Ramos (cell line): ENCODE data around the gene TBC1D22B.

Experiments
- in situ Hi-C: fragments of 300-500 bp; cut with MboI; formaldehyde crosslinking; loops from one replicate; pipeline ENCODE4 v1.14.3; 2022; ENCODE audit warnings: low sequenced_read_pairs; ENCODE audit not compliant: unreplicated experiment

TBC1D22B gene

DNA sequence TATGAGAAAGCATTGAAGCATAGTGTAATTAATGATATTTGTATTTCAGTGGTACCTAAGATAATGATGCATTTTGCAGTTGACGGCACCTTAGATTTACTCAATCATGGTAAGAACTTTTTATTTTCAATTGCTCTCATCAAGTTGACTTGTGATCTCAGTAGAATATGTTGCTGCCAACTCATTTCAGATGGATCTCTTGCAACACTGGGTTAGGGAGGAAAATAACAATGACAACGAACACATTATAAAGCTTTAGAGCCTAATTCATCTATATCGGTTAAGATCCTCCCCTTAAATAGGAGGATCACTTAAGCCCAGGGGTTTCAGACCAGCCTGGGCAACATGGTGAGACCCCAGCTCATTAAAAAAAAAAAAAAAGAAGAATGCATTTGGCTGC, 18.0 kb upstream of the TBC1D22B start:
- in situ Hi-C loops: no loop called here

DNA sequence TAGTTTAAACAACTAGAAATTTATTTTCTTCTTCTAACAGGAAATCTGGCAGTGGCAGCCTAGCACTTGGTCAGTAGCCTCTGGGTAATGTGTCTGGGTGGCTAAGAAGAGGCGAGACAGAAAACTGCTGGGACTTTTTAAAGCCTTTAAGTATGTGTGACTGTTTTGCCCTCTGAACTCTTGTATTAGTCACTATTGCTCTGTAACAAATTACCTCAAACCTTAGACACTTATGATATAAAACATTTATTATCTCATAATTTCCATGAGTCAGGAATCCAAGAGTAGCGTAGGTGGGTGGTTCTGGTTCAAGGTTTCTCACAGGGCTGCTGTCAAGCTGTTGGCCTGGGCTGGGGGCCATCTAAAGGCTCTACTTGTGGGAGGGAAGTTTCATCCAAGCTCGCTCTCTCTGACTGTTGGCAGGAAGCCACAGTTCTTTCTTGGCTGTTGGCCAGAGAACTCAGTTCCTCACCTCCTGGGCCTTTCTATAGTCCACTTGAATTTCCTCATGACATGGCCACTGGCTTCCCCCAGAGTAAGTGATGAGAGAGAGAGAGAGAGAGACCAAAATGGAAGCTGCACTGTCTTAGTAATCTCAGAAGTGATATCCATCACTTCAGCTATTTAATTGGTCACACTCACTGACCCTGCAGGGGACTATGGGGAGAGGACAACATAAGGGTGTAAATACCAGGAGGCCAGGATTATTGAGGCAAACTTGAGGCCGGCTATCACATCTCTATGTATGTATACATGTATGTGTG, 17.4 kb upstream of the TBC1D22B start:
- in situ Hi-C loops: no loop called here

DNA sequence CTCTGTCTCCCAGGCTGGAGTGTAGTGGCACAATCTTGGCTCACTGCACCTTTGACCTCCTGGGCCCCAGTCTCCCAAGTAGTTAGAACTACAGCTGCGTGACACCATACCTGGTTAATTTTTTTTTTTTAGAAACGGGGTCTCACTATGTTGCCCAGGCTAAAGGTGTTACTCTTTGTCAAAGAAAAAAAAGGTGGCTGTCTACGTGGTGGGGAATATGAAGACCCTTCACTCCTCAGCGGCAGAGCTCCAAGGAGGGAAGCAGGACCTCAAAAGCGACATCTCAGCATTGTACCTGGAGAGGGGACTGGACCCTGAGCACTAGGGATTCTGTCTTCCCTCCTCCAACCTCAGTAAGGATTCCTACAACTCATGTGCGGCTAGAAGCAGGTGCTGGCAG, 16.4 kb upstream of the TBC1D22B start:
- in situ Hi-C loops: no loop called here

GRCh38 chr6:37241775-37242428, 15.7 kb upstream of the TBC1D22B start:
- in situ Hi-C loops: no loop called here

- in situ Hi-C loops: no loop called here
Measured at GRCh38 chr6:37242429-37243052, 15.0 kb upstream of the TBC1D22B start.

- in situ Hi-C loops: no loop called here
Measured at GRCh38 chr6:37243131-37243815, 14.3 kb upstream of the TBC1D22B start.

- in situ Hi-C loops: no loop called here
Measured at GRCh38 chr6:37243816-37244370, 13.7 kb upstream of the TBC1D22B start.

- in situ Hi-C loops: no loop called here
Measured at GRCh38 chr6:37244430-37245310, 12.9 kb upstream of the TBC1D22B start.

GRCh38 chr6:37251211-37251780, 6.3 kb upstream of the TBC1D22B start:
- in situ Hi-C loops: no loop called here

- in situ Hi-C loops: no loop called here
Measured at GRCh38 chr6:37253486-37254007, 4.0 kb upstream of the TBC1D22B start.

DNA sequence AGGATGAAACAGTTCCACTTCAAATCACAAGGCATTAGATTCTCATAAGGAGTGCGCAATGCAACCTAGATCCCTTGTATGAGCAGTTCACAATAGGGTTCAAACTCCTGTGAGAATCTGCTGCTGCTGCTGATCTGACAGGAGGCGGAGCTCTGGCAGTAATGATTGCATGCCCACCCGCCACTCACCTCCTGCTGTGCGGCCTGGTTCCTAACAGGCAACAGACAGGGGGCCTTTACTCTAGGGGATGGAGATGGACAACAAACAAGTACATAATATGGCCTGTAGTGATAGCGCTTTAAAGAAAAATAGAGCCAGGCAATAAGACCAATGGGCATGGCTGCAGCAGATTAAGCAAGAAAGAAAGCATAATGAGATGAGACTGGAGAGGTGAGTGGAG, 2.7 kb upstream of the TBC1D22B start:
- in situ Hi-C loops: no loop called here

GRCh38 chr6:37256692-37257319, 766 bp upstream of the TBC1D22B start:
- in situ Hi-C loops: no loop called here

DNA sequence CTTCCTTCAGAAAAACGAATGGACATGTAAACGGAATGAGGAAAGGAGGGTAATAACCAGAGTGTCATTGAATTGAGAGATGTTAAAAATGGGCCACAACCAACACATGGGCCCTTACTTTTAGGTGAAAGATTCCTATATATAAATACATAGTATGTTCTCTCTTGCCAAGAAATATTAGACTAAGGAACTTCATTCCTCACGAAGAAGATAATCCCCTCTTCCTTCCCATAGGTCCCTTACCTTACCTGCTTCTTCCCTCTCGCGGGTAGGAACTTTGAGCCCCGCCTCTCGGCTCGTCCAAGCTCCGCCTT, 295 bp upstream of the TBC1D22B start:
- in situ Hi-C loops: no loop called here

GRCh38 chr6:37258405-37259105, 983 bp downstream of the TBC1D22B start:
- in situ Hi-C loops: no loop called here

GRCh38 chr6:37259191-37259590, 1.6 kb downstream of the TBC1D22B start:
- in situ Hi-C loops: no loop called here

GRCh38 chr6:37260040-37260439, 2.5 kb downstream of the TBC1D22B start:
- in situ Hi-C loops: no loop called here

GRCh38 chr6:37260444-37260843, 2.9 kb downstream of the TBC1D22B start:
- in situ Hi-C loops: no loop called here

DNA sequence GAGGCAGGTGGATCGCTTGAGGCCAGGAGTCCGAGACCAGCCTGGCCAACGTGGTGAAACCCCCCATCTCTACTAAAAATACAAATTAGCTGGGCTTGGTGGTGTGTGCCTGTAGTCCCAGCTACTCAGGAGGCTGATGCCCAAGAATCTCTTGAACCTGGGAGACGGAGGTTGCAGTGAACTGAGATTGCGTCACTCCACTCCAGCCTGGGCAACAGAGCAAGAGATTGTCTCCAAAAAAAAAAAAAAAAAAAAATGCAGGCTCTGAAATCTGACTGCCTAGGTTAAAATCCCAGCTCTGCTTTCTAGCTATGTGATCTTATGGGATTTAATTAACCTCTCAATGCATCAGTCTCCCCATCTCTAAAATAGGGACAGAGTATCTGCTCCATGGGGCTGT, 3.6 kb downstream of the TBC1D22B start:
- in situ Hi-C loops: no loop called here
